Caco-2 (cell line): Measurements from ENCODE around the gene CAT. TPM values are rescaled to one million over a fixed set of nuclear protein-coding genes. Genes with fewer than 3 reads are reported as not detected.

Source experiments
- BruUV-seq: library from RNA; stranded (reverse); fragments of 400-500 nt; replicated peaks from 2 replicates; lab custom pipeline; 2021; lab: Mats Ljungman, UMichigan
- CTCF ChIA-PET: fragments of 300-600 bp; sonication (Branson Sonifier 250); formaldehyde crosslinking; loops from one replicate; lab custom pipeline; 2022; ENCODE audit warnings: antibody characterized with exemption; lab: Charles Lee
- POLR2A ChIA-PET: fragments of 300-600 bp; sonication (Branson Sonifier 250); formaldehyde crosslinking; loops from one replicate; lab custom pipeline; 2022; ENCODE audit warnings: antibody characterized with exemption; lab: Charles Lee
- DNase-seq, 2 experiments: peaks; one replicate each; pipeline versions ENCODE4 v3.0.0 to v3.0.0-alpha.2; 2020 to 2022
- H3K27me3 ChIP-seq: replicated peaks from 2 replicates; pipeline ENCODE4 v1.6.0; 2011; ENCODE audit warnings: low read length; ENCODE audit not compliant: control insufficient read depth, insufficient read depth
- H3K36me3 ChIP-seq: 2 replicates; pipeline ENCODE4 v1.5.1; 2011; ENCODE audit warnings: low read length; ENCODE audit not compliant: control insufficient read depth, insufficient read depth
- H3K4me1 ChIP-seq: fragments of 250-450 bp; sonication (Bioruptor Pico); 2 replicates; pipeline ENCODE4 v1.5.1; 2020; ENCODE audit warnings: mild to moderate bottlenecking
- H3K4me3 ChIP-seq: 2 replicates; pipeline ENCODE4 v1.5.1; 2011; ENCODE audit warnings: low read depth, mild to moderate bottlenecking, control low read depth, low read length
- H3K9me3 ChIP-seq: fragments of 250-450 bp; sonication (Bioruptor Pico); 2 replicates; pipeline ENCODE4 v1.5.1; 2020; ENCODE audit warnings: mild to moderate bottlenecking, moderate library complexity
- H3K27ac Mint-ChIP-seq: one replicate; pipeline ENCODE4 v1.8.0; 2022; ENCODE audit warnings: mixed read lengths; ENCODE audit not compliant: unreplicated experiment
- H3K27me3 Mint-ChIP-seq: one replicate; pipeline ENCODE4 v1.8.0; 2022; ENCODE audit warnings: mixed read lengths; ENCODE audit not compliant: insufficient read depth, unreplicated experiment
- H3K36me3 Mint-ChIP-seq: one replicate; pipeline ENCODE4 v1.8.0; 2022; ENCODE audit warnings: mild to moderate bottlenecking, mixed read lengths; ENCODE audit not compliant: insufficient read depth, unreplicated experiment
- H3K4me1 Mint-ChIP-seq: one replicate; pipeline ENCODE4 v1.8.0; 2022; ENCODE audit warnings: low read depth, mixed read lengths; ENCODE audit not compliant: unreplicated experiment
- H3K4me3 Mint-ChIP-seq: one replicate; pipeline ENCODE4 v1.8.0; 2022; ENCODE audit warnings: mild to moderate bottlenecking, moderate library complexity, mixed read lengths; ENCODE audit not compliant: unreplicated experiment
- H3K9me3 Mint-ChIP-seq: one replicate; pipeline ENCODE4 v1.8.0; 2022; ENCODE audit warnings: mixed read lengths; ENCODE audit not compliant: unreplicated experiment
- intact Hi-C: fragments of 100-400 bp; cut with micrococcal nuclease; formaldehyde crosslinking; loops from one replicate; pipeline ENCODE4 v1.10.0; 2022; ENCODE audit not compliant: unreplicated experiment
- total RNA-seq: library from RNA; stranded (reverse); gene quantifications from 2 replicates; pipeline ENCODE4 v1.2.3, GENCODE V29; 2022
- TF ChIP-seq, protein P1 (sequence below), 2 experiments: fragments of 200-600 bp in 1 of 2; IDR thresholded peaks; 1 replicate in 1 of 2; 2 replicates in 1 of 2; pipeline versions ENCODE4 v1.5.1 to v1.8.0; 2011 to 2022; ENCODE audit warnings: antibody characterized with exemption in 1 of 2, control low read depth in 1 of 2, inconsistent platforms in 1 of 2, low read depth in 1 of 2, low read length in 1 of 2, mild to moderate bottlenecking in 1 of 2, moderate library complexity in 1 of 2; ENCODE audit not compliant: insufficient read depth in 1 of 2, severe bottlenecking in 1 of 2, unreplicated experiment in 1 of 2

The CAT gene
- total RNA-seq, 1 experiment from 2014 or later, result 45.6 TPM

DNA sequence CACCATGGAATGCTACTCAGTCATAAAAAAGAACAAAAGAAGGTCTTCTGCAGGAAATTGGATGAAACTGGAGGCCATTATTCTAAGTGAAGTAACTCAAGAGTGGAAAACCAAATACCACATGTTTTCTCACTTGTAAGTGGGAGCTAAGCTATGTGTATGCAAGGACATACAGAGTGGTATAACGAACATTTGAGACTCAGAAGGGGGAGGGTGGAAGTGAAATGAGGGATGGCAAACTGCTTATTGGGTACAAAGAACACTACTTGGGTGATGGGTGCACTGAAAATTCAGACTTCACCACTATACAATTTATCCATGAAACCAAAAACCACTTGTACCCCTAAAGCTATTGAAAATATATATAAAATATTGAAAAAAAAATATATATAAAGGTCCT lies 13.4 kb upstream of the CAT start:
- no peaks in the 10 kb centered on the region for H3K36me3 ChIP-seq
- TF ChIP-seq, protein P1, sequence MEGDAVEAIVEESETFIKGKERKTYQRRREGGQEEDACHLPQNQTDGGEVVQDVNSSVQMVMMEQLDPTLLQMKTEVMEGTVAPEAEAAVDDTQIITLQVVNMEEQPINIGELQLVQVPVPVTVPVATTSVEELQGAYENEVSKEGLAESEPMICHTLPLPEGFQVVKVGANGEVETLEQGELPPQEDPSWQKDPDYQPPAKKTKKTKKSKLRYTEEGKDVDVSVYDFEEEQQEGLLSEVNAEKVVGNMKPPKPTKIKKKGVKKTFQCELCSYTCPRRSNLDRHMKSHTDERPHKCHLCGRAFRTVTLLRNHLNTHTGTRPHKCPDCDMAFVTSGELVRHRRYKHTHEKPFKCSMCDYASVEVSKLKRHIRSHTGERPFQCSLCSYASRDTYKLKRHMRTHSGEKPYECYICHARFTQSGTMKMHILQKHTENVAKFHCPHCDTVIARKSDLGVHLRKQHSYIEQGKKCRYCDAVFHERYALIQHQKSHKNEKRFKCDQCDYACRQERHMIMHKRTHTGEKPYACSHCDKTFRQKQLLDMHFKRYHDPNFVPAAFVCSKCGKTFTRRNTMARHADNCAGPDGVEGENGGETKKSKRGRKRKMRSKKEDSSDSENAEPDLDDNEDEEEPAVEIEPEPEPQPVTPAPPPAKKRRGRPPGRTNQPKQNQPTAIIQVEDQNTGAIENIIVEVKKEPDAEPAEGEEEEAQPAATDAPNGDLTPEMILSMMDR (IDR thresholded peaks at IDR 0.05; ENCODE audit: insufficient read depth in 1 of 2, low read depth in 1 of 2, low read length in 1 of 2, severe bottlenecking in 1 of 2, unreplicated experiment in 1 of 2), result no peak
- H3K4me1 Mint-ChIP-seq, result peaks cover 18% of the 10 kb centered on the region
- H3K4me1 ChIP-seq, result peaks cover 12% of the 10 kb centered on the region
- DNase-seq, result no peak
- intact Hi-C loops, result loop anchor here (5.0 kb wide), 1 partner anchor 42 kb away; no protein-coding TSS in a partner anchor
- H3K27me3 ChIP-seq, result no peaks in the 10 kb centered on the region
- H3K36me3 Mint-ChIP-seq, result no peaks in the 10 kb centered on the region
- CTCF ChIA-PET, result no interaction called here
- H3K4me3 Mint-ChIP-seq, result no peak overlapping the region
- no peak overlapping the region for H3K27ac Mint-ChIP-seq
- no peaks in the 10 kb centered on the region for H3K9me3 Mint-ChIP-seq
- H3K9me3 ChIP-seq, result no peaks in the 10 kb centered on the region
- POLR2A ChIA-PET, result no interaction called here
- no TSS peak for BruUV-seq
- H3K27me3 Mint-ChIP-seq, result no peaks in the 10 kb centered on the region
- H3K4me3 ChIP-seq, result no peak overlapping the region

DNA sequence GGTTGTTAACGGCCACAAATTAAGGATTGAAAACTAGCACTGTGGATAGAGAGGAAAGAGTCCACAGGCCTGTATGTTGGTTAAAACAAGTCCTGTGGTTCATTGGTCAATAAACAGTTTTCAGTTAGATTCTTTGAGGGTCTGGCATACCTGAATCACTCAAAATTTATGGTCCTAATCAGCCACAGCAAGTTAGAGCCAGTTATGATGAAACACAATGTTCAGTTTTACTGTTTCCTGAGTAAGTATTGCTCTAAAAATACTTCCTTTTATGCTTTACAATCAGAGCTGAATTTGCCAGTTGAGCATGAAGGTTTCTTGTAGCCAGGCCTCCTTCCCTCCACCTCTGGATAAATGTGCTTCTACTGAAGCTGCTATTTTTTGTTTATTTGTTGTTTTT lies 12.9 kb upstream of the CAT start:
- DNase-seq, result no peak
- intact Hi-C loops, result loop anchor here (5.0 kb wide), 1 partner anchor 41 kb away; no protein-coding TSS in a partner anchor
- no peak overlapping the region for H3K4me3 Mint-ChIP-seq
- no TSS peak for BruUV-seq
- H3K27ac Mint-ChIP-seq, result no peak overlapping the region
- no peaks in the 10 kb centered on the region for H3K27me3 Mint-ChIP-seq
- Histone ChIP-seq H3K4me3 (no peak overlapping the region), H3K9me3 (no peaks in the 10 kb centered on the region), H3K4me1 (peaks cover 12% of the 10 kb centered on the region), H3K27me3 (no peaks in the 10 kb centered on the region), H3K36me3 (no peaks in the 10 kb centered on the region)
- no peaks in the 10 kb centered on the region for H3K36me3 Mint-ChIP-seq
- TF ChIP-seq, protein P1 (IDR thresholded peaks at IDR 0.05; ENCODE audit: insufficient read depth in 1 of 2, low read depth in 1 of 2, low read length in 1 of 2, severe bottlenecking in 1 of 2, unreplicated experiment in 1 of 2), result no peak
- CTCF ChIA-PET, result no interaction called here
- peaks cover 18% of the 10 kb centered on the region for H3K4me1 Mint-ChIP-seq
- POLR2A ChIA-PET, result no interaction called here
- H3K9me3 Mint-ChIP-seq, result no peaks in the 10 kb centered on the region

DNA sequence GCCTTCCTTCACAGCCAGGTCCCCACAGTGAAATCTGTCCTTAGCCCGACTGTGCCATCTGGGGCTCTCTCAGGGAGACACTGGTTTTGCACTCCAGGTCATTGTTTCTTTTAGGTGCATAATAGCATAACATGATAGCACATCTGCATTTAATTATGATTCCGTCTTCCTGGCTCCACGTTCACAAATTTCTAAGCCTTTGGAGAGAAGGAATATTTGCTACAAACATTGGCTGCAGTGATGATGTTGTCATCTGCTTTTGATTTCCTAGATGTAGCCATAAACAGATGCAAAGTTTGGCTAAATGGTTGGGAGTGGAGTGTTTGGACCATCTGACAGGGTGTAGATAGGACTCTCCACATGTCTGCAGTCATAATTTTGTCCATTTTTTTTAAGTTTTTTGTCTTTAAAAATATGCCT lies 12.0 kb upstream of the CAT start:
- H3K4me1 Mint-ChIP-seq, result peaks cover 18% of the 10 kb centered on the region
- Histone ChIP-seq H3K9me3 (no peaks in the 10 kb centered on the region), H3K4me3 (no peak overlapping the region), H3K36me3 (no peaks in the 10 kb centered on the region), H3K4me1 (peaks cover 12% of the 10 kb centered on the region), H3K27me3 (no peaks in the 10 kb centered on the region)
- H3K36me3 Mint-ChIP-seq, result no peaks in the 10 kb centered on the region
- POLR2A ChIA-PET, result no interaction called here
- H3K27me3 Mint-ChIP-seq, result no peaks in the 10 kb centered on the region
- peak overlapping the region; percentile 24 for H3K27ac Mint-ChIP-seq
- no TSS peak for BruUV-seq
- no peak for DNase-seq
- intact Hi-C loops, result loop anchor here (1.0 to 5.0 kb wide), 2 partner anchors 12 to 41 kb away; partner anchors contain the start of gene CAT
- H3K9me3 Mint-ChIP-seq, result no peaks in the 10 kb centered on the region
- peak overlapping the region; percentile 17 for H3K4me3 Mint-ChIP-seq
- TF ChIP-seq, protein P1 (IDR thresholded peaks at IDR 0.05; ENCODE audit: insufficient read depth in 1 of 2, low read depth in 1 of 2, low read length in 1 of 2, severe bottlenecking in 1 of 2, unreplicated experiment in 1 of 2), result no peak
- CTCF ChIA-PET, result interaction anchor here (1.1 kb wide), 1 partner anchor 69 kb away, joined by 3 read pairs; the partner anchor contains the start of gene ABTB2
